Neuronal stem cell (in vitro differentiated cells): ENCODE results near the gene MRPL53.

ENCODE experiments used
- DNase-seq: peaks from one replicate; pipeline ENCODE4 v3.0.0-alpha.2; 2013; ENCODE audit warnings: low spot score
- H2AFZ ChIP-seq: one replicate; pipeline ENCODE4 v1.6.1; 2013; ENCODE audit warnings: mild to moderate bottlenecking, low read length, inconsistent platforms
- H2AK5ac ChIP-seq: 2 replicates; pipeline ENCODE4 v1.6.1; 2013; ENCODE audit warnings: low read depth, mild to moderate bottlenecking, inconsistent platforms, low read length, moderate library complexity, mixed read lengths
- H2BK120ac ChIP-seq: 2 replicates; pipeline ENCODE4 v1.6.1; 2013; ENCODE audit warnings: low read depth, mild to moderate bottlenecking, inconsistent platforms, low read length, moderate library complexity, mixed read lengths
- H2BK12ac ChIP-seq: one replicate; pipeline ENCODE4 v1.6.1; 2013; ENCODE audit warnings: low read length, inconsistent platforms
- H2BK15ac ChIP-seq: 2 replicates; pipeline ENCODE4 v1.6.1; 2013; ENCODE audit warnings: mild to moderate bottlenecking, low read length, inconsistent platforms, mixed read lengths
- H2BK5ac ChIP-seq: one replicate; pipeline ENCODE4 v1.6.1; 2013; ENCODE audit warnings: inconsistent platforms, mild to moderate bottlenecking, low read length, moderate library complexity
- H3K14ac ChIP-seq: one replicate; pipeline ENCODE4 v1.6.1; 2013; ENCODE audit warnings: low read length, inconsistent platforms
- H3K18ac ChIP-seq: 2 replicates; pipeline ENCODE4 v1.6.1; 2013; ENCODE audit warnings: low read length, inconsistent platforms
- H3K23ac ChIP-seq: 2 replicates; pipeline ENCODE4 v1.6.1; 2013; ENCODE audit warnings: low read depth, mild to moderate bottlenecking, mixed read lengths, low read length, inconsistent platforms; ENCODE audit not compliant: poor library complexity
- H3K27ac ChIP-seq: replicated peaks from 3 replicates; pipeline ENCODE4 v1.5.1; 2013; ENCODE audit warnings: low read length, inconsistent platforms
- H3K27me3 ChIP-seq, 3 experiments: 2 replicates each; pipeline ENCODE4 v1.6.1; 2013; ENCODE audit warnings: low read length in 3 of 3, mild to moderate bottlenecking in 2 of 3, inconsistent platforms in 1 of 3, low read depth in 1 of 3, mixed read lengths in 1 of 3, moderate library complexity in 1 of 3; ENCODE audit not compliant: control insufficient read depth in 3 of 3, insufficient read depth in 3 of 3
- H3K36me3 ChIP-seq, 2 donors: replicated peaks in 1 of 2; 2 replicates each; pipeline ENCODE4 v1.6.1; 2013; ENCODE audit warnings: low read length in 2 of 2; ENCODE audit not compliant: control insufficient read depth in 2 of 2, insufficient read depth in 2 of 2
- H3K4ac ChIP-seq: 2 replicates; pipeline ENCODE4 v1.6.1; 2013; ENCODE audit warnings: inconsistent platforms, mild to moderate bottlenecking, low read length, moderate library complexity
- H3K4me1 ChIP-seq, 2 donors: 1 replicate in 1 of 2; 2 replicates in 1 of 2; pipeline ENCODE4 v1.6.1; 2013; ENCODE audit warnings: low read length in 2 of 2, low read depth in 1 of 2; ENCODE audit not compliant: control insufficient read depth in 2 of 2, insufficient read depth in 1 of 2
- H3K4me2 ChIP-seq: one replicate; pipeline ENCODE4 v1.6.1; 2013; ENCODE audit warnings: mild to moderate bottlenecking, low read length, inconsistent platforms; ENCODE audit not compliant: insufficient read depth, poor library complexity, severe bottlenecking
- H3K4me3 ChIP-seq, 2 donors: 2 replicates each; pipeline ENCODE4 v1.5.1; 2013; ENCODE audit warnings: low read length in 2 of 2, mild to moderate bottlenecking in 2 of 2, inconsistent platforms in 1 of 2, moderate library complexity in 1 of 2
- H3K79me1 ChIP-seq: one replicate; pipeline ENCODE4 v1.6.1; 2013; ENCODE audit warnings: low read depth, mild to moderate bottlenecking, inconsistent platforms, low read length, moderate library complexity
- H3K9ac ChIP-seq: one replicate; pipeline ENCODE4 v1.6.1; 2013; ENCODE audit warnings: mild to moderate bottlenecking, low read depth, low read length, inconsistent platforms; ENCODE audit not compliant: poor library complexity
- H3K9me3 ChIP-seq, 2 donors: replicated peaks in 1 of 2; 2 replicates each; pipeline versions ENCODE3 to v1.6.1; 2013; ENCODE audit warnings: low read length in 2 of 2, mild to moderate bottlenecking in 2 of 2, inconsistent platforms in 1 of 2, low read depth in 1 of 2, mixed read lengths in 1 of 2, moderate library complexity in 1 of 2; ENCODE audit not compliant: control insufficient read depth in 2 of 2, insufficient read depth in 1 of 2
- H4K8ac ChIP-seq: one replicate; pipeline ENCODE4 v1.6.1; 2013; ENCODE audit warnings: low read depth, mild to moderate bottlenecking, inconsistent platforms, low read length, moderate library complexity
- H4K91ac ChIP-seq: one replicate; pipeline ENCODE4 v1.6.1; 2013; ENCODE audit warnings: low read length, low read depth, mild to moderate bottlenecking, inconsistent platforms; ENCODE audit not compliant: poor library complexity
- WGBS, 2 donors: extraction: QIAGEN DNeasy Blood & Tissue Kit; methylation state at CpG; one replicate each; pipeline ENCODE4 v1.1.7; 2013; ENCODE audit warnings: missing lambda C conversion rate in 2 of 2, mixed read lengths in 1 of 2; ENCODE audit not compliant: insufficient read length in 2 of 2, insufficient replicate concordance in 1 of 2; ENCODE audit errors: extremely low coverage in 2 of 2; 5-methylcytosine and 5-hydroxymethylcytosine counted together

MRPL53 gene

GRCh38 chr2:74441690-74442482 lies 30.6 kb downstream of the MRPL53 start, which contains the start of gene RTKN:
RTKN (minus strand) TSS chr2:74441937; CDS start chr2:74441816, 121 bp downstream.
- no CpG with 5 or more reads among the region's 75 CpGs for WGBS, 2 donors

GRCh38 chr2:74441170-74441689 lies 31.2 kb downstream of the MRPL53 start:
- no CpG with 5 or more reads among the region's 33 CpGs for WGBS, 2 donors
- peak overlapping the region; percentile 94 for H3K27ac ChIP-seq
- H3K27me3 ChIP-seq: peaks cover 0 to 15% (median 0%) of the 10 kb centered on the region in 3 experiments
- peak overlapping the region; percentile 62 for H2AK5ac ChIP-seq
- peak overlapping the region; percentile 96 for H2AFZ ChIP-seq
- peak overlapping the region; percentile 56 for H2BK5ac ChIP-seq
- no peak overlapping the region for H2BK120ac ChIP-seq
- no peak overlapping the region for H3K14ac ChIP-seq
- H3K4ac ChIP-seq: no peak overlapping the region
- H4K8ac ChIP-seq: no peak overlapping the region
- H3K79me1 ChIP-seq: peaks cover 6% of the 10 kb centered on the region
- H4K91ac ChIP-seq: no peak overlapping the region
- peak overlapping the region; percentile 95 for H3K4me2 ChIP-seq
- no peak overlapping the region for H2BK12ac ChIP-seq
- peak; percentile 43 for DNase-seq
- peak overlapping the region; percentile 90 for H3K9ac ChIP-seq
- peaks cover 17 to 19% of the 10 kb centered on the region in 2 donors for H3K4me1 ChIP-seq
- H3K36me3 ChIP-seq: no peaks in the 10 kb centered on the region
- H3K9me3 ChIP-seq: peaks cover 0 to 2% of the 10 kb centered on the region in 2 donors
- peak overlapping the region; percentile 96 for H2BK15ac ChIP-seq
- H3K23ac ChIP-seq: peak overlapping the region; percentile 70
- peak overlapping the region; percentile 96 for H3K18ac ChIP-seq
- H3K4me3 ChIP-seq: peak overlapping the region in 1 of 2 donors; percentile 78

More at GRCh38 chr2:74441690-74442482, 30.6 kb downstream of the MRPL53 start, which contains the start of gene RTKN:
- peaks cover 0 to 15% (median 0%) of the 10 kb centered on the region in 3 experiments for H3K27me3 ChIP-seq
- peak; percentile 50 for DNase-seq
- H3K4me2 ChIP-seq: peak within 1 kb of the TSS; percentile 95
- peak within 1 kb of the TSS; percentile 59 to 78 for H3K4me3 ChIP-seq
- no peak within 1 kb of the TSS for H4K8ac ChIP-seq
- H3K18ac ChIP-seq: peak within 1 kb of the TSS; percentile 96
- H3K14ac ChIP-seq: no peak within 1 kb of the TSS
- H3K9me3 ChIP-seq: peaks cover 0 to 2% of the 10 kb centered on the region in 2 donors
- no peaks in the 10 kb centered on the region for H3K36me3 ChIP-seq
- H3K23ac ChIP-seq: peak within 1 kb of the TSS; percentile 81
- peak within 1 kb of the TSS; percentile 56 for H2BK5ac ChIP-seq
- H3K79me1 ChIP-seq: peaks cover 6% of the 10 kb centered on the region
- peak within 1 kb of the TSS; percentile 94 for H3K27ac ChIP-seq
- H2BK15ac ChIP-seq: peak within 1 kb of the TSS; percentile 96
- peak within 1 kb of the TSS; percentile 65 for H2BK120ac ChIP-seq
- peak within 1 kb of the TSS; percentile 90 for H3K9ac ChIP-seq
- H2AFZ ChIP-seq: peak within 1 kb of the TSS; percentile 96
- peaks cover 17 to 19% of the 10 kb centered on the region in 2 donors for H3K4me1 ChIP-seq
- peak within 1 kb of the TSS; percentile 62 for H2AK5ac ChIP-seq
- H2BK12ac ChIP-seq: no peak within 1 kb of the TSS
- H4K91ac ChIP-seq: no peak within 1 kb of the TSS
- no peak within 1 kb of the TSS for H3K4ac ChIP-seq

- Histone ChIP-seq H2BK12ac (no peak overlapping the region), H3K27ac (peak overlapping the region; percentile 94), H4K8ac (no peak overlapping the region), H3K23ac (peak overlapping the region; percentile 81), H3K4ac (no peak overlapping the region), H2AK5ac (peak overlapping the region; percentile 43), H3K18ac (peak overlapping the region; percentile 96), H3K4me3 (peak overlapping the region; percentile 59 to 78), H2BK120ac (peak overlapping the region; percentile 73), H4K91ac (no peak overlapping the region), H3K36me3 (no peaks in the 10 kb centered on the region), H3K4me2 (peak overlapping the region; percentile 95), H2BK15ac (peak overlapping the region; percentile 30), H3K9ac (peak overlapping the region; percentile 90), H3K27me3 (peaks cover 0 to 15% (median 0%) of the 10 kb centered on the region in 3 experiments), H2BK5ac (peak overlapping the region; percentile 56), H3K9me3 (peaks cover 0 to 2% of the 10 kb centered on the region in 2 donors), H3K4me1 (peaks cover 17 to 19% of the 10 kb centered on the region in 2 donors), H3K14ac (peak overlapping the region; percentile 92), H3K79me1 (peaks cover 6% of the 10 kb centered on the region), H2AFZ (peak overlapping the region; percentile 96)
- DNase-seq: peak; percentile 88
- no CpG with 5 or more reads among the region's 45 CpGs for WGBS, 2 donors
Observed at GRCh38 chr2:74440378-74441169, 31.9 kb downstream of the MRPL53 start.
